ENCODE measurements around the gene ETS2.

Gene ETS2

GRCh38 chr21:38857152-38857825 lies 51.6 kb downstream of the ETS2 start:
- no peak overlapping the region for H3K27ac Mint-ChIP-seq
- peaks cover 4% of the 10 kb centered on the region for H3K4me1 Mint-ChIP-seq (ENCODE audit: low read depth)
- H3K4me3 Mint-ChIP-seq: no peak overlapping the region
- peaks cover 4% of the 10 kb centered on the region for H3K27me3 Mint-ChIP-seq (ENCODE audit: low read depth)
- H3K9me3 Mint-ChIP-seq: no peaks in the 10 kb centered on the region
- no peaks in the 10 kb centered on the region for H3K36me3 Mint-ChIP-seq (ENCODE audit: low read depth)

- H3K9me3 Mint-ChIP-seq: no peaks in the 10 kb centered on the region
- H3K36me3 Mint-ChIP-seq (ENCODE audit: low read depth): no peaks in the 10 kb centered on the region
- H3K4me3 Mint-ChIP-seq: no peak overlapping the region
- H3K27ac Mint-ChIP-seq: no peak overlapping the region
- H3K27me3 Mint-ChIP-seq (ENCODE audit: low read depth): peaks cover 4% of the 10 kb centered on the region
- H3K4me1 Mint-ChIP-seq (ENCODE audit: low read depth): no peaks in the 10 kb centered on the region
Observed at GRCh38 chr21:38858026-38858811, 52.5 kb downstream of the ETS2 start.

- no peak overlapping the region for H3K4me3 Mint-ChIP-seq
- H3K27me3 Mint-ChIP-seq (ENCODE audit: low read depth): peaks cover 4% of the 10 kb centered on the region
- no peaks in the 10 kb centered on the region for H3K9me3 Mint-ChIP-seq
- no peaks in the 10 kb centered on the region for H3K4me1 Mint-ChIP-seq (ENCODE audit: low read depth)
- H3K27ac Mint-ChIP-seq: no peak overlapping the region
- no peaks in the 10 kb centered on the region for H3K36me3 Mint-ChIP-seq (ENCODE audit: low read depth)
Observed at GRCh38 chr21:38858812-38859205, 53.1 kb downstream of the ETS2 start.

GRCh38 chr21:38859852-38860251 lies 54.1 kb downstream of the ETS2 start:
- no peaks in the 10 kb centered on the region for H3K9me3 Mint-ChIP-seq
- H3K27me3 Mint-ChIP-seq (ENCODE audit: low read depth): peaks cover 4% of the 10 kb centered on the region

GRCh38 chr21:38861056-38861455 lies 55.3 kb downstream of the ETS2 start:
- H3K9me3 Mint-ChIP-seq: no peaks in the 10 kb centered on the region
- H3K27me3 Mint-ChIP-seq (ENCODE audit: low read depth): peaks cover 13% of the 10 kb centered on the region
- H3K27ac Mint-ChIP-seq: no peak overlapping the region
- no peak overlapping the region for H3K4me3 Mint-ChIP-seq
- no peaks in the 10 kb centered on the region for H3K4me1 Mint-ChIP-seq (ENCODE audit: low read depth)
- H3K36me3 Mint-ChIP-seq (ENCODE audit: low read depth): no peaks in the 10 kb centered on the region

More at GRCh38 chr21:38859852-38860251, 54.1 kb downstream of the ETS2 start:
- no peak overlapping the region for H3K4me3 Mint-ChIP-seq
- no peak overlapping the region for H3K27ac Mint-ChIP-seq
- H3K4me1 Mint-ChIP-seq (ENCODE audit: low read depth): no peaks in the 10 kb centered on the region
- no peaks in the 10 kb centered on the region for H3K36me3 Mint-ChIP-seq (ENCODE audit: low read depth)

GRCh38 chr21:38861989-38862683 lies 56.4 kb downstream of the ETS2 start:
- Mint-ChIP-seq H3K27me3 (ENCODE audit: low read depth) (peaks cover 13% of the 10 kb centered on the region), H3K4me1 (ENCODE audit: low read depth) (no peaks in the 10 kb centered on the region), H3K36me3 (ENCODE audit: low read depth) (no peaks in the 10 kb centered on the region), H3K4me3 (no peak overlapping the region), H3K9me3 (no peaks in the 10 kb centered on the region), H3K27ac (no peak overlapping the region)

GRCh38 chr21:38863291-38863690 lies 57.6 kb downstream of the ETS2 start:
- peaks cover 17% of the 10 kb centered on the region for H3K27me3 Mint-ChIP-seq (ENCODE audit: low read depth)
- no peak overlapping the region for H3K27ac Mint-ChIP-seq
- H3K9me3 Mint-ChIP-seq: no peaks in the 10 kb centered on the region
- no peaks in the 10 kb centered on the region for H3K36me3 Mint-ChIP-seq (ENCODE audit: low read depth)
- no peaks in the 10 kb centered on the region for H3K4me1 Mint-ChIP-seq (ENCODE audit: low read depth)
- H3K4me3 Mint-ChIP-seq: no peak overlapping the region

GRCh38 chr21:38863843-38864363 lies 58.2 kb downstream of the ETS2 start:
- H3K9me3 Mint-ChIP-seq: no peaks in the 10 kb centered on the region
- no peaks in the 10 kb centered on the region for H3K36me3 Mint-ChIP-seq (ENCODE audit: low read depth)
- peaks cover 20% of the 10 kb centered on the region for H3K27me3 Mint-ChIP-seq (ENCODE audit: low read depth)
- no peak overlapping the region for H3K4me3 Mint-ChIP-seq
- H3K27ac Mint-ChIP-seq: no peak overlapping the region
- no peaks in the 10 kb centered on the region for H3K4me1 Mint-ChIP-seq (ENCODE audit: low read depth)

- Mint-ChIP-seq H3K27ac (no peak overlapping the region), H3K27me3 (ENCODE audit: low read depth) (peaks cover 22% of the 10 kb centered on the region), H3K4me1 (ENCODE audit: low read depth) (no peaks in the 10 kb centered on the region), H3K4me3 (no peak overlapping the region), H3K9me3 (no peaks in the 10 kb centered on the region), H3K36me3 (ENCODE audit: low read depth) (no peaks in the 10 kb centered on the region)
Observed at GRCh38 chr21:38864964-38865363, 59.2 kb downstream of the ETS2 start.

- Mint-ChIP-seq H3K4me1 (ENCODE audit: low read depth) (no peaks in the 10 kb centered on the region), H3K27me3 (ENCODE audit: low read depth) (peaks cover 31% of the 10 kb centered on the region), H3K4me3 (no peak overlapping the region), H3K36me3 (ENCODE audit: low read depth) (no peaks in the 10 kb centered on the region), H3K9me3 (no peaks in the 10 kb centered on the region), H3K27ac (no peak overlapping the region)
Observed at GRCh38 chr21:38869196-38869595, 63.5 kb downstream of the ETS2 start.

- Mint-ChIP-seq H3K4me3 (no peak overlapping the region), H3K27me3 (ENCODE audit: low read depth) (peaks cover 31% of the 10 kb centered on the region), H3K36me3 (ENCODE audit: low read depth) (no peaks in the 10 kb centered on the region), H3K4me1 (ENCODE audit: low read depth) (no peaks in the 10 kb centered on the region), H3K9me3 (no peaks in the 10 kb centered on the region), H3K27ac (no peak overlapping the region)
Observed at GRCh38 chr21:38869946-38870345, 64.2 kb downstream of the ETS2 start.

Measured in T-helper 1 cell treated with Interleukin-12 subunit alpha and Interleukin-12 subunit beta and Interleukin-4 antibody, amounts not matched to agents 30 μg/mL and 1 μg/mL, for 36 hours (primary cell).